GM21390 (cell line): ENCODE data around the gene TEKT2.

Source experiments
- ATAC-seq: cut with Tn5 transposase; IDR thresholded peaks from one replicate; pipeline ENCODE4 v1.9.1; 2021; ENCODE audit not compliant: unreplicated experiment

Gene TEKT2

DNA sequence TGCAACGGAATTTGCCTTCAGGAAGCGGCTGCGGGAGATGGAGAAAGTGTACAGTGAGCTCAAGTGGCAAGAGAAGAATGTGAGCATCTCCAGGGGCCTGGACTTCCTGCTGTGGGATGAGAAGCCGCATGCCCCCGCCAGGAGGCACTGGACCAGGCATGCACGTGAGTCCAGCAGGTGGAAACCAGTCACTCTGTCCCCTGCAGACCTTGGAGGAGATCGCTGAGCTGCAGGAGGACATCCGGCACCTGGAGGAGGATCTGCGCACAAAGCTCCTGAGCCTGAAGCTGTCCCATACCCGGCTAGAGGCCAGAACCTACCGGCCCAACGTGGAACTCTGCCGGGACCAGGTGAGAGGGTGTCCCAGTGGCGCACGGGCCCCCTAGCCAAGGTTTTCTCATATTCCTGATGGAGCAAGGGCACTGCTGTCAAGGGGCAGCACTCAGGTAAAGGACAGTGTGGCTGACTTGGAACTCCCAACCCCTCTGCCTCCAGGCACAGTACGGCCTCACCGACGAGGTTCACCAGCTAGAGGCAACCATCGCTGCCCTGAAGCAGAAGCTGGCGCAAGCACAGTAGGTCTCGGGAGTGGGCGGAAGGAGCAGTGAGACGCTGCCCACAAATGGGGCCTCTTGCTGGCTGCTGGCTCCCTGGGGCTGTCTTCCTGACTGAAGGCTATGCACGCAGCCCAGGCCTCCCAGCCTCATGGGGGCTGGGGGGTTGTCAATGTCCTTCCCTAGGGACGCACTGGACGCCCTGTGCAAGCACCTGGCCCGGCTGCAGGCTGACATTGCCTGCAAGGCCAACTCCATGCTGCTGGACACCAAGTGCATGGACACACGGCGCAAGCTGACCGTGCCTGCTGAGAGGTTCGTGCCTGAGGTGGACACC is 3.6 kb downstream of the TEKT2 start:
- ATAC-seq: no peak

DNA sequence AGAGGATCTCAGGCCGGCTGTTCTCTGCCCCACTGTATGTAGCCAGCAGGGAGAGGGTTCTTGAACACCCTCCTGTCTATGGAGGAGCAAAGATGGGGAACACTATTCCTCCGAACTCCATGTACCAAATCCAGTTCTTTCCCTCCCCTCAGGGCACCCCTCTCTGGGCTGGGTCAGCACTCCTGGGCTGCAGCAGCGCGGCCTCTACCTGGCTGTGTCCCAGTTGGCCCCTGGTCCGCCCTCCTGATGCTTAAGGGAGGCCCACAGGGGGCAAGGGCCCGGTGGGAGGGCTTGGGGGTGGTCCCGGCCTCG is 4.3 kb downstream of the TEKT2 start:
- peak; percentile 3 for ATAC-seq

DNA sequence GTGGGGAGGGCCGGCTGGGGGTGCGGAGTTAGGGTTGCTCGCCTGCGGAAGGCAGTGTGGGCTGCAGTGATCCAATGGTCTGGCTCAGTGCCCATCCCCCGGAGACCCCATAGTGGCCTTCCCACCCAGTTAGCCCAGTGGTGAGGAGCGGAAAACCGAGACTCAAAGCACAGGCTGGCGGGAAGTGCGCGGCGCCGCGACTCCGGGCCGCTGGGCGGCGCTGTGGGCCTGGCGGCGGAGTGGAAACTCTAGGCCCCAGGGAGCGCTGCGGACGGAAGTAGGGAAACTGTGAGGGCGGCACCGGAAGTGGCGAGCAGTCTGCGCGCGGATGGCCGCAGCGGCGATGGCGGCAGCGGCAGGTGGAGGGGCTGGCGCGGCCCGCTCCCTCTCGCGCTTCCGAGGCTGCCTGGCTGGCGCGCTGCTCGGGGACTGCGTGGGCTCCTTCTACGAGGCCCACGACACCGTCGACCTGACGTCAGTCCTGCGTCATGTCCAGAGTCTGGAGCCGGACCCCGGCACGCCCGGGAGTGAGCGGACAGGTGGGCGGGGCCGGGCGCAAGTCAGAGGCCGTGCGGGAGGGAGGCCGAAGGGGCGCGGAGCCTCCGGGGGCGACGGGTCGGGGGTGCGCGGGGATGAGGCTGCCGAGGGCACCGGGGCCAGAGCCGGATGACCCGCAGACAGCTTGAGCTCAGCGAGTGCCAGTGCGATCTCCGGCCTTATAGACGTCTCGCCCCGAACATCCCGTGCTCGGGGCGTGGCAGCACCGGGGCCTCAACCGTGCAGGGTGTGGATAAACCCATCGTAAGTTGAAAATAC is 4.9 kb downstream of the TEKT2 start, which contains the start of gene ADPRS:
Gene ADPRS, plus strand, starts transcription at position 316 of the 816 bp plus-strand sequence. Its CDS starts 13 bp downstream, at position 329.
- ATAC-seq: peak; percentile 68

DNA sequence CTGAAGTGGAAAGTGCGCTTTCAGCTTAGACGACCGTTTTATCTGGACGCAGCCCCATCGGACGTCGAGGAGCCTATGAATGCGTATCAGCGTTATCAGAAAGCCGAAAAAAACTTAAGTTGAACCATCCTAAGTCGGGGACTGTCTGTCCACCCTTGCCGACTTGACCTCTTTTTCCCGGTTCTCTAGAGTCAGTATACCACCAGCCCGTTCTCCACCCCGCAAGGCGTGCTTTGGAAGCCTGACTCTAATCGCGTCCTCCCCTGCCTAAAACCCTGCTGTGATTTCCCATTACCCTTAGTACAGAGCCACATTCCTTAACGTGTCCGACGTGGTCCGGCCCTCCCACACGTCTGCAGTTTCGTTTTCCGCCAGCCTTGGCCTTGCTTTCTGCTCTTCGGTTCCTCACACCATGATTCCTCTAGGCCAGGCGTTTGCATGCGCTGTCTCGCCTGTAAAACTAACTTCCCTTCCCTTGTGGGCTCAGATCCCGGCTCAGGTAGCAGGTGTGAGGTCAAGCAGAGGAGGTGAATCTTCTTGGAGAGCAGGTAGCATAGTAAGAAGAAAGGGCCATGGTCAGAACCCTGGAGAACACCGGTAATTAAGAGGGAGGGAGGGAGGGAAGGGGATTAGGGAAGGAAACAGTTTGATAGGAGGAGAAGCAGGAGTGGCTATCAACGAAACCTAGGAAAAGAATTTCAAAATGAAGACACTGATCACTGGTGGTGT is 5.7 kb downstream of the TEKT2 start:
- peak; percentile 11 for ATAC-seq

DNA sequence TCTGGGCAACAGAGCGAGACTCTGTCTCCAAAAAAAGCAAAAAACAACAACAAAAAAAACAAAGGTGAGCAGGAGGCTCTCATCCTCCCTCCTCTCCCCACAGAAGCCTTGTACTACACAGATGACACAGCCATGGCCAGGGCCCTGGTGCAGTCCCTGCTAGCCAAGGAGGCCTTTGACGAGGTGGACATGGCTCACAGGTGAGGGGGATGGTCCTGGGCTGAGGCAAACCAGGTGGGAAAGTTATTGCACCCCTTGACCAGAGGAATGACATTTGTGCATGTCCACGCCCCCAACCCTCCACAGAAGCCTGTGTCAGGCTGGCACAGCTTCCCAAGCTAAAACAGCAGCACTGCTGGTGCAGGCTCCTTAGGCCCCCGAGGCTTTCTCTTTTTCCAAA is 7.2 kb downstream of the TEKT2 start:
- ATAC-seq: no peak

DNA sequence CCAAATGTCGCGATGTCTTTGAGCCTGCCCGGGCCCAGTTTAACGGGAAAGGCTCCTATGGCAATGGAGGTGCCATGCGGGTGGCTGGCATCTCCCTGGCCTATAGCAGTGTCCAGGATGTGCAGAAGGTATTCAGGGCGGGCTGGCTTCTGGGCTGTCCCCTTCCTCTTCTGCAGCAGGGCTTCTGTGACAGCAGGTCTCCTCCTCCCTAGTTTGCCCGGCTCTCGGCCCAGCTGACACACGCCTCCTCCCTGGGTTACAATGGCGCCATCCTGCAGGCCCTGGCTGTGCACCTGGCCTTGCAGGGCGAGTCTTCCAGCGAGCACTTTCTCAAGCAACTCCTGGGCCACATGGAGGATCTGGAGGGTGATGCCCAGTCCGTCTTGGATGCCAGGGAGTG is 7.8 kb downstream of the TEKT2 start:
- no peak for ATAC-seq

DNA sequence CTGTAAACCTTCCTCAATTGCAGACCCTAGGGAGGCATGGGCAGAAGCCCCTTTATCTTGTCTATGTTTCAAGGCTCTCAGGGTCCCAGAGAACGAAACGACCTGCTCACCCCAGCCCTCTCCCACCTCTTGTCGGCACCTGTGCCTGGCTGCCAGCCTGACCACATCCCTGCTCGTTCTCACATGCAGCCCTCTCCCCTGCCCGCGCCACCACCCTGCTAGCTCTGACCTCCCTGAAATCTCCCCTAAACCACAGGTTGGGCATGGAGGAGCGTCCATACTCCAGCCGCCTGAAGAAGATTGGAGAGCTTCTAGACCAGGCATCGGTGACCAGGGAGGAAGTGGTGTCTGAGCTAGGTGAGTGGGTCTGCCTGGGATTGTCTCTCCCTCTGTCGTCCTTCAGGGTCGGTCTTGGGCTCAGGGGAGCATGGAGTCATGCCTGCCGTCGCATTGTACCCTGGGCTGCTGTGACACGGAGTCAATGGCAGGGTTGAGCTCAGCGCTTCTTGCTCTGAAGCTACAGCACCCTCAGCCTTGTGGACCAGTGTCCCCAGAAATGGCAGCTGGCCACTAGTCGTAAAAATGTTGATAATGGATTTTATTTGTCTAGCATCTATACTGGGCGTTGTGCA is 8.4 kb downstream of the TEKT2 start:
- ATAC-seq: no peak

DNA sequence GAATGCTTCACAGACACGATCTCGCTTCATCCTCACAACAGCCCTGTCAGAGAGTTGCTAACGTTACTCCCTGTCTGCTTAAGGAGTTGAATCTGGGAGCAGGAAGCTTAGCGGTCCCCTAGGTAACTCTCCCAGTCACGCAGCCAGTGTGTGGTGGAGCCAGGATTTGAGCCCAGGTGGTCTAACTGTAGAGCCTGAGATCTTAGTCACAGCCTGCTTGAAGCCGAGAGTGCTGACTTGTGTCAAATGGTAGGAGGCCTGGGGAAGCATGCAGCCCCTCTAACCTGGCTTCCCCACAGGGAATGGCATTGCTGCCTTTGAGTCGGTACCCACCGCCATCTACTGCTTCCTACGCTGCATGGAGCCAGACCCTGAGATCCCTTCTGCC is 8.9 kb downstream of the TEKT2 start:
- no peak for ATAC-seq

DNA sequence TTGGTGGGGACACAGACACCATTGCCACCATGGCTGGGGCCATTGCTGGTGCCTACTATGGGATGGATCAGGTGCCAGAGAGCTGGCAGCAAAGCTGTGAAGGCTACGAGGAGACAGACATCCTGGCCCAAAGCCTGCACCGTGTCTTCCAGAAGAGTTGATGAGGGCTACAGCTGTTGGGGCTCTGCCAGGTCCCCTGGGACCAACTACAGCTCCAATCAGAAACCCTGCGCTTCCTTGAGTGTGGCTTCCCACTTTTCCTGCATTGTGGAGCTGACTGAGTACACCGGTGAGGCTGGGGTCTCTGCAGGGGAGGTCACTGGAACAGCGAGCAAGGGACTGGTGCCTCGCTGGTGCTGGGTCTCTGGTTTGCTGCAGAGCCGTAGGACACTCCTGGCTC is 9.3 kb downstream of the TEKT2 start:
- ATAC-seq: no peak

DNA sequence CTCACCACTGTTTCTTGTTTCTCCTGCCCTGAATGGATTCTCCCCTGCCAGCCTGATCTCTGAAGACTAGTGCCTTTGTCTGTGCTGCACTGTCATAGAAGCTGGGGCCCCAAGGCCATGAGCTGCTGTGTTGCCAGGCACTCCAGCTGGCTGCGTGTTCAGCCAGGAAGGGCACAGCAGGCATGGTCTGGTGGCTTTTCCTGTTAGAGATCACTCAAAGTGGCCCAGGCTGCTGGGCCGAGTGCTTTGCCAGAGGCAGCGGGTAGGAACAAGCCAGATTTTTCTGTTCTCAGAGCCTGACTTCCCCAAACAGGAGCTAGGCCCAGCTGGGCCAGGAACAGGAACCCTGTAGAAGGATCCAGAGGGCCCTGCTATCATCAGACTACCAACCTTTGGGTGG is 10.0 kb downstream of the TEKT2 start:
- ATAC-seq: no peak

DNA sequence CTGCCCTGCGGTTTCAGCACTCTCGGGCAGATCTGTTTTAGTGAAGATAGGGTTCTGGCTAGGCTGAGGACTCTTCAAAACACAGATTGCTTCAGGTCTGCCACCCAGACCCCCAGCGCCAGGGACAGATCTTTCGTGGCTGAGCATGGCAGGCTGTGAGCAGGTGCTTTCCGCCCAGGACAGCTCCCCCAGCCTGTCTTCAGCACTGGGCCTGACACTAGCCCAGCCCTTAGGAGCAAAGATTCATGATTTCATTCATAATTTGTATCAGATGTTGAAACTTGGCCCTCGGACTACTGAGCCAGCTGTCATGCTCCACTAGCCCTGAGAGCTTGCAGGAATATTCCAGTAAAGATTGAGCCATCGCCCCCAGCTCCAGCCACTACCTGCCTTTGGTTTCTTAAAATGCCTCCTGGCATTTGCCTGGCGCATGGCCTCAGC is 10.7 kb downstream of the TEKT2 start:
- ATAC-seq: no peak

DNA sequence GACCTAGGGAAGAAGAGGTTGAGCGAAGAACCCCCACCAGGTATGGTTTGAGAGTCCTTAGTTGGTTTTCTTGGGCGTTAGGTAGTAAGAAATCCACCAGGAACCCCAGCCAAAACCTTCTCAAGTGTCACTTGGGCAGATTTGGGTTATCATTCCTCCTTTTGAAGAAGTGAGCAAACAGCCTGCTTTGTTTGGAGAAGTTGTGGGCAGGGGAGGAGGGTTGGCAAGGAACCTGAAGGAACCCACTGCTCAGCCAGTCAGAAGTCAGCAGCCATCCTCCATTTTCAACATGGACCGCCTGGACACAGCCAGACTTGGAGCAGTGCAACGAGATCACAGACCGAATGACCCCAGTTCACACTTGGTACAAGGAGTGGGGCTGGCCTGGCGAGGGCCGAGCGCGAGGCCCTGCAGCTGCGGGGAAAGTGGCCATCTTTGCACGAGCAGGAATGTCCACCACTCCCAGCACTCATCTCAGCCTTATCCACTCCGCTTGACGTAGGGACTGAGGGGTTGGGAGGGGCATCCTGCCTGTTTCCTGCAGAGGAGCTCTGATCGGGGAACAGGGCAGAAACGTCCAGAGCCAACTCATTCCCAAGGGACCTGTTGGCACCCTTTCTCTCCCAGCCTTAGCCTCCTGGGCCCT is 12.0 kb downstream of the TEKT2 start:
- ATAC-seq: no peak

DNA sequence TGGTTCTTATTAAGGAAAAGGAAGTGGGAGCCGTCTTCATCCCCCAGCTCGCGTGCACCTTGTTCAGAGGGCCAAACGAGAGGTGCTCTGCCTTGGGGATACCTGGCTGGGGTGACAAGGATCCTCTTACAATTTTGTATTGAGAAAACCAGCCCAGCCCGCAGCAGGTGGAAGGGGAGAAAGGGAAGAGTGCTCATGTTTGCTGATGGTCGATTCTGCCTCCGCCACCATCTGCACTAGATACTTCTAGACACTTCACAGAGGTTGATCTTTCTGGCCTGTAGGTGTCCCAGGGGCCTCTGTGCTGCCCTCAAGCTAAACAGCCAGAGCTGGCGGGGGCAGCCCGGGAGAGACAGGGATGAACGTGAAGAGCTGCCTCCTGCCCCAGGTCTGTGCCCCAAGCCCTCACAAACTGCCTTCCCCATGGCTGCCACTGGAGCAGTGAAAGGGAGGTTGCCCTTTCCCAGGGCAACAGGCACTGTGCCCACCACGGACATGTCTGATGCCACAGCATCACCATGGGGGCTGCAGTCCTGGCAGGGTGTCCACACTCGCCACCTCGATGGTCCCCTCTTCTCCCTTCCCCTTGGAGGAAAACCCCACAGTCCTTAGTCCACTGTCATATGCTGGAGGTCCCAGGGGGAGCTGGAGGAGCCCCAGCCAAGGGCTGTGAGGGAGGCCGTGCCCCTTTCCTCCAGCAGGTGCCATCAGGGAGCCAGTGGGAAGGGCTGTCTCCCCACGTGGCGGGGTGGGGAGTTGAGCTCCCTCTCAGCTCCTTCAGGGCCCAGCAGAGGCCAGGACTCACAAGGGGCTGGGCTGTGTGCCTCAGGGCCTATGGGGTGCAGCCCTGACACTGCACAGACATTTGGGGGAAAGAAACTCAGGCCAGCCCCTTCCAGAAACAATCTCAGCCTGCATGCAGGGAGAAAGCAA is 12.9 kb downstream of the TEKT2 start:
- no peak for ATAC-seq

DNA sequence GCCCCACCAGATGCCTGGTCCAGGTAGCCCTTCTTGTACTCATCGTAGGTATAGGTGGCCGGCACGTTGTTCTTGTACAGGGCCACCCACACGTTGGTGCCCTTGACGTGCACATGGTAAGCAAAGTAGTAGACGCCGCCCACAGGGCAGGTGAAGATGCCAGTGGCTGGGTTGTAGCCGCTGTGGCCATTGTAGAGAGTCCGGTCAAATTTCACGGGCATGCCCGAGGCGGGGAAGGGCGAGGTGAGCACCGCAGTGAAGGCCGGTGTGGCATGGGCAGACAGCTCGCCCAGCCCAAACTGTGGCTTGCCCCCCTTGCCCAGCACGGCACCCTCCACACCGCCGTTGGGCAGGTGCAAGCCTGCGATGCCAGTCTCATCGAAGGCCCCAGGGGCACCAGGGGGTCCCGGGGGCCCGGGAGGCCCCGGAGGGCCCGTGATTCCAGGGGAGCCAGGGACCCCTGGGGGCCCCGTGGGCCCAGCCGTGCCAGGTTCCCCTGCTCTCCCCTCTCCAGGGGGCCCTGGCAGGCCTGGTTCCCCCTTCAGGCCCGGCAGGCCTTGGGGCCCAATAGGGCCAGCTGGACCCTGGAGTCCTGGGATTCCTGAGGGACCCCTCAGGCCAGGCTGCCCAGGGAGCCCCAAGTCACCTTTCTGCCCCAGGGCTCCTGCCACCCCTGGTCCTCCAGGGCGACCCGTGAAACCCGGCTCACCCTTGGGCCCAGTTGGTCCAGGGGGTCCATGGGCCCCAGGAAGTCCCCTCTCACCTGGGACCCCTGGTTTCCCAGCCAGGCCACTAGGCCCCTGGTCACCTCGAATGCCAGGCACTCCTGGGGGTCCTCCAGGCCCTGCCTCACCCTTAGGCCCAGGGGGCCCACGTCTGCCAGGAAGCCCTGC is 14.0 kb downstream of the TEKT2 start:
- no peak for ATAC-seq

DNA sequence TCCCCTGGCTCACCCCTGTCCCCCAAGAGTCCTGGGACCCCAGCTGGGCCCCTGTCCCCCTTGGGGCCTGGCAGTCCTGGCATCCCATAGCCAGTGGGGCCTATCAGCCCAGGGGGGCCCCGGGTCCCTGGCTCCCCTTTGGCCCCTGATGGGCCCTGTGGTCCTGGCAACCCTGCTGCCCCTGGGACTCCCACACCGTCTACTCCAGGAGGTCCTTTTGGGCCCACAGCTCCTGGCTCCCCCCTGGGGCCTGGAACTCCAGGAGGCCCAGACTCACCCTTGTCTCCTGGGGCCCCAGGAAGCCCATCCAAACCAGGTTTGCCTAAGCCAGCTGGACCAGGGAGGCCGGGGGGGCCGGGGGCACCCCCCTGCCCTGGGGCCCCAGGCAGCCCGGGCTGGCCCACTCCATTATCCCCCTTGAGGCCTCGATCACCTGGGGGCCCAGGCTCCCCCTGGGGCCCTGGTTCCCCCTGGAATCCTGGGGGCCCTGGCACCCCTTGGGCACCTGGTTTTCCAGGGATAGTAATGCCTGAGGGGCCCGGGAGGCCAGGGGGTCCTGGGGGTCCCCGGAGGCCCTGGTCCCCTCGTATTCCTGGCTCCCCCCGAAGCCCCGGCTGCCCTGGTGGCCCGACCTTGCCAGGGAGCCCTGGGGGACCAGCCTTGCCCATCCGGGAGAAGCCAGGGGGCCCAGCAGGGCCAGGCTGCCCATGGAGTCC is 14.9 kb downstream of the TEKT2 start:
- no peak for ATAC-seq

DNA sequence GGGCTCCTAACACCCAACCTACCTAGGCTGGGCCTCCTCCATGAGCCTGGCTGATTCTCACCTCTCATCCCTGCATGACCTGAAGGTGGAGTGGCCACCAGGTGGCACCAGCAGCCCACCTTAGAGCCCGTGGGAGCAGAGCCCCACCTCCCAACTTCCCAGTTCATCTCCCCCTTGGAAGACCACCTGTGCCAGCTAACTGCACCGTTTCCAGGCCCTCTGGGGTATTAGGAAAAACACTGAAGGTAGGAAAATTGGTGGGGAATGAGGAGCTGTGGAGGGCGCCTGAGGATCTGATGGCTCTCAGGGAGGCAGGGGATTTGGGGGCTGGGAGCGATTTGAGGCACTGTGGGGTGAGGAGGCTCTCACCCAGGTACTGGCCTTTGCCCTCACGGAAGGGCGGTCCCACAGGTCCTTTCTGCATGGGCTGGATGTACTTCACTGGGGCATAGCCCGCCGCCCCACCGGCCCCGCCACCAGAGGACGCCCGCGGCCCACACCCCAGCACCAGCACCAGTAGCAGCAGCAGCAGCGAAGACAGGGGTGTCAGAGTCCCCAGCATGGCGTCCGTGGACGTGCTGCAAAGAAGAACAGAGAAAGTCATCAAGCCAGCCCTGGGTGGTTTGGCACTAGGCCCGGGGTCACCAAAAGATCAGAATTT is 15.9 kb downstream of the TEKT2 start:
- ATAC-seq: peak; percentile 57

DNA sequence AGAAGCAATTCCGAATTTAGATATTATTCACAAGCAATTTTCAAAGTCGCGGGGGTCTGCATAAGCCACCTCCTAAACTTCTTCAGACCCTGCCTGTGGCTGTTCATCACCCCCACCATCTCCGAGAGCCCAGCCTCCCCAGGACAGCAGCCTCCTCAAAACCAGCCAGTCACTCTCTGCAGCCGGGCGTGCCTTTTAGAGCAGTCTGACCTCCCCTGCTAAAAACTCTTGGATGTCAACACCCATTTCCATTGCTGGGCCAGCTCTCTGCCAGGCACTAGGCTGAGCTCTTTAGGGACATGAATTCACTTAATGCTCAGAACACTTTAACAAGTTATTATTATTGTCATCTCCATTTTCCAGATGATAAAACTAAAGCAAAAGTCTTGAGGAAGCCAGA is 16.5 kb downstream of the TEKT2 start:
- no peak for ATAC-seq
